K562 (cell line): Measurements from ENCODE around the gene TICAM1. TPM values are rescaled to one million over a fixed set of nuclear protein-coding genes. Genes with fewer than 3 reads are reported as not detected.
A peak's percentile ranks its signal among the peaks of the same experiment; 100 is the strongest.

ENCODE experiments used
- CREM ChIP-seq: IDR thresholded peaks from 2 replicates; pipeline ENCODE4 v1.6.1; 2014; ENCODE audit warnings: antibody characterized with exemption, low read depth
- GABPB1 ChIP-seq: sonication (generic); formaldehyde crosslinking; IDR thresholded peaks from 2 replicates; pipeline ENCODE4 v1.8.0; 2022; ENCODE audit warnings: mild to moderate bottlenecking, missing genetic modification reagents
- KLF13 ChIP-seq: fragments of 450-650 bp; IDR thresholded peaks from 2 replicates; pipeline ENCODE4 v1.6.1; 2016; ENCODE audit warnings: missing genetic modification characterization, low read depth, mild to moderate bottlenecking, missing compliant biosample characterization, moderate library complexity, borderline replicate concordance
- KLF6 ChIP-seq: fragments of 250-450 bp; sonication (Bioruptor Pico); IDR thresholded peaks from 2 replicates; pipeline ENCODE4 v1.4.0; 2020; ENCODE audit warnings: mild to moderate bottlenecking, moderate library complexity, borderline replicate concordance
- MLX ChIP-seq, 2 experiments: fragments of 450-650 bp in 1 of 2; sonication (generic) in 1 of 2; formaldehyde crosslinking; conservative IDR thresholded peaks; 2 replicates each; pipeline versions ENCODE4 v1.4.0 to v1.8.1; 2020 to 2022; ENCODE audit warnings: mild to moderate bottlenecking in 1 of 2, missing genetic modification reagents in 1 of 2
- NCOA2 ChIP-seq, 2 experiments: fragments of 450-650 bp; IDR thresholded peaks; 2 replicates each; pipeline ENCODE4 v1.6.1; 2018; ENCODE audit warnings: mild to moderate bottlenecking in 2 of 2, moderate library complexity in 1 of 2; ENCODE audit not compliant: partially characterized antibody in 2 of 2
- NFE2 ChIP-seq: IDR thresholded peaks from 2 replicates; pipeline ENCODE4 v1.6.1; 2014; ENCODE audit warnings: antibody characterized with exemption, low read depth
- NFYB ChIP-seq: IDR thresholded peaks from 2 replicates; pipeline ENCODE4 v1.6.1; 2011; ENCODE audit warnings: mild to moderate bottlenecking, moderate library complexity; ENCODE audit not compliant: insufficient read length; ENCODE audit errors: extremely low read depth
- NONO ChIP-seq, 2 experiments: fragments of 200-400 bp in 1 of 2; fragments of 450-650 bp in 1 of 2; formaldehyde crosslinking in 1 of 2; IDR thresholded peaks; 2 replicates each; pipeline ENCODE4 v1.6.1; 2017; ENCODE audit warnings: low read depth in 2 of 2, mild to moderate bottlenecking in 2 of 2, moderate library complexity in 2 of 2, low read length in 1 of 2
- PHTF2 ChIP-seq: fragments of 250-450 bp; sonication (Bioruptor Pico); IDR thresholded peaks from 2 replicates; pipeline ENCODE4 v1.5.0; 2021; ENCODE audit warnings: mild to moderate bottlenecking
- PTRF ChIP-seq: fragments of 450-650 bp; IDR thresholded peaks from 2 replicates; pipeline ENCODE4 v1.6.1; 2016; ENCODE audit warnings: mild to moderate bottlenecking, missing genetic modification characterization, missing compliant biosample characterization
- PURB ChIP-seq: sonication (generic); formaldehyde crosslinking; IDR thresholded peaks from 2 replicates; pipeline ENCODE4 v1.9.0; 2021; ENCODE audit warnings: low read depth, mild to moderate bottlenecking, missing genetic modification reagents
- SOX6 ChIP-seq: fragments of 450-650 bp; IDR thresholded peaks from 2 replicates; pipeline ENCODE4 v1.6.1; 2014; ENCODE audit warnings: mild to moderate bottlenecking
- VEZF1 ChIP-seq: fragments of 200-800 bp; sonication (Bioruptor generic); IDR thresholded peaks from 2 replicates; pipeline ENCODE4 v1.6.1; 2017; ENCODE audit warnings: missing genetic modification characterization, missing compliant biosample characterization
- ZFP36 ChIP-seq: fragments of 150-350 bp; IDR thresholded peaks from 2 replicates; pipeline ENCODE4 v1.6.1; 2018; ENCODE audit warnings: low read length, low read depth; ENCODE audit not compliant: partially characterized antibody
- ZNF217 ChIP-seq: sonication (generic); formaldehyde crosslinking; IDR thresholded peaks from 2 replicates; pipeline ENCODE4 v1.8.0; 2022; ENCODE audit warnings: mild to moderate bottlenecking, missing genetic modification reagents
- ZNF239 ChIP-seq: fragments of 250-450 bp; sonication (Bioruptor Pico); IDR thresholded peaks from 2 replicates; pipeline ENCODE4 v1.4.0; 2020; ENCODE audit warnings: mild to moderate bottlenecking
- ZNF76 ChIP-seq: fragments of 250-450 bp; sonication (Bioruptor Pico); IDR thresholded peaks from 2 replicates; pipeline ENCODE4 v1.4.0; 2020; ENCODE audit warnings: mild to moderate bottlenecking, moderate library complexity, borderline replicate concordance
- polyA plus RNA-seq, 8 experiments: library from polyadenylated mRNA; depleted of rRNA in 4 of 8; stranded (reverse) in 5 of 8; unstranded in 3 of 8; fragments of >200 nt; fragmentation: Nextera tagmentation in 2 of 8; fragmentation: Illumina TruSeq in 1 of 8; extraction: Ambion mirVana in 2 of 8; extraction: Trizol in 1 of 8; gene quantifications; 2 replicates each; pipeline versions ENCODE4 v1.2.1 to v1.2.3, GENCODE V29; 2011 to 2014; ENCODE audit warnings: inconsistent platforms in 1 of 8, missing spikeins in 1 of 8
- total RNA-seq, 7 experiments: library from RNA; depleted of rRNA in 6 of 7; stranded (reverse); fragments of >200 nt in 6 of 7; fragmentation: Illumina TruSeq in 2 of 7; extraction: Trizol in 2 of 7; gene quantifications; 2 replicates each; pipeline versions ENCODE4 v1.2.1 to v1.2.3, GENCODE V29; 2011 to 2021; ENCODE audit warnings: low replicate concordance in 1 of 7
- TF ChIP-seq, protein P1 (sequence below): sonication (generic); formaldehyde crosslinking; IDR thresholded peaks from 2 replicates; pipeline ENCODE4 v1.8.1; 2022; ENCODE audit warnings: missing genetic modification reagents
- TF ChIP-seq, protein P2 (sequence below): fragments of 450-650 bp; formaldehyde crosslinking; conservative IDR thresholded peaks from 2 replicates; pipeline ENCODE4 v1.4.0; 2022; ENCODE audit warnings: mild to moderate bottlenecking, missing genetic modification characterization
- TF ChIP-seq, protein P3 (sequence below): fragments of 250-450 bp; sonication (Bioruptor Pico); IDR thresholded peaks from 2 replicates; pipeline ENCODE4 v1.4.0; 2020

TICAM1 gene
- total and polyA plus RNA-seq, 9 of the 15 experiments (the other 6 are each of a cell fraction or from before 2014, with no cell fraction given) = 0.07 to 11.6 (median 1.5) TPM

DNA sequence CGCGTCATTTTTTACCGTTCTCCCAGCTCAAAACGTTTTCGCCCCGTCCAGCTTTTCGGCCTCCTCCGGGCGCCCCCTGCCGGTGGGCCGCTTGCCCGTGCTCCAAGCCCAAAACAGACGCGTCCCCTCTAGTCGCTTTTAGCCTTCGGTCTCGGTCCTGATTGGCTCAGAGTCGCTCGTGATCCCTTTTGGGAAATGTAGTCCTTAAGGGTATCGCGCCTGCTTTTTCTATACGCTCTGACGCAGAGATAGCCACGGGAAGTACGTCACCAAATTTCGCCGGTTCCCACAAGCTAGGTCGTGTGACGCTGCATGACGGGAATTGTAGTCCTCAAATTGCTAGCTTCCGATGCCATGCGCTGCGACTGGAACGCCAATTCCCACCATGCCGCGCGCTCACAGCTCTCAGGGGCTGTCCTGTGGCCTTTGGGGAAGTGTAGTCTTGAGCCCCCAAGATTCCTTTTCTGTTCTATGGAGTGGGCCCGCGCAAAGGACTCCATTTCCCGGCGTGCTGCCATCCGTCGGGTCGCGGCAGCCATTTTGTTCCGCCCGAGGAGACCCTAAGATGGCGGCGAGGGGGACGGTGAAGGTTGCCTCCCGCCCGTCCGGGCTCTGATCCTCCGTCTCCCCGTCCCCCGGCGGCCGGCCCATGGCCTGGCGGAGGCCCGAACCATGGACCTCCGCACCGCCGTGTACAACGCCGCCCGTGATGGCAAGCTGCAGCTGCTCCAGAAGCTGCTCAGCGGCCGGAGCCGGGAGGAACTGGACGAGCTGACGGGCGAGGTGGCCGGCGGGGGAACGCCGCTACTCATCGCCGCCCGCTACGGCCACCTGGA, 40.1 kb downstream of the TICAM1 start, which contains the start of gene FEM1A (continued):
- TF ChIP-seq, protein P1, sequence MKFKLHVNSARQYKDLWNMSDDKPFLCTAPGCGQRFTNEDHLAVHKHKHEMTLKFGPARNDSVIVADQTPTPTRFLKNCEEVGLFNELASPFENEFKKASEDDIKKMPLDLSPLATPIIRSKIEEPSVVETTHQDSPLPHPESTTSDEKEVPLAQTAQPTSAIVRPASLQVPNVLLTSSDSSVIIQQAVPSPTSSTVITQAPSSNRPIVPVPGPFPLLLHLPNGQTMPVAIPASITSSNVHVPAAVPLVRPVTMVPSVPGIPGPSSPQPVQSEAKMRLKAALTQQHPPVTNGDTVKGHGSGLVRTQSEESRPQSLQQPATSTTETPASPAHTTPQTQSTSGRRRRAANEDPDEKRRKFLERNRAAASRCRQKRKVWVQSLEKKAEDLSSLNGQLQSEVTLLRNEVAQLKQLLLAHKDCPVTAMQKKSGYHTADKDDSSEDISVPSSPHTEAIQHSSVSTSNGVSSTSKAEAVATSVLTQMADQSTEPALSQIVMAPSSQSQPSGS (CRISPR knock-in tag) = no peak
- peak; percentile 18; the same call in 1 of the 2 replicates for TF ChIP-seq SOX6
- TF ChIP-seq, protein P2, sequence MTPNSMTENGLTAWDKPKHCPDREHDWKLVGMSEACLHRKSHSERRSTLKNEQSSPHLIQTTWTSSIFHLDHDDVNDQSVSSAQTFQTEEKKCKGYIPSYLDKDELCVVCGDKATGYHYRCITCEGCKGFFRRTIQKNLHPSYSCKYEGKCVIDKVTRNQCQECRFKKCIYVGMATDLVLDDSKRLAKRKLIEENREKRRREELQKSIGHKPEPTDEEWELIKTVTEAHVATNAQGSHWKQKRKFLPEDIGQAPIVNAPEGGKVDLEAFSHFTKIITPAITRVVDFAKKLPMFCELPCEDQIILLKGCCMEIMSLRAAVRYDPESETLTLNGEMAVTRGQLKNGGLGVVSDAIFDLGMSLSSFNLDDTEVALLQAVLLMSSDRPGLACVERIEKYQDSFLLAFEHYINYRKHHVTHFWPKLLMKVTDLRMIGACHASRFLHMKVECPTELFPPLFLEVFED = peak; percentile 88
- TF ChIP-seq KLF6 = peak; percentile 95; the same call in 1 of the 2 replicates
- peak; percentile 76 for TF ChIP-seq NFYB
- peak; percentile 82 for TF ChIP-seq ZNF239 (CRISPR knock-in tag)
- peak; percentile 87 for TF ChIP-seq VEZF1
- TF ChIP-seq NFE2 = peak; percentile 41
- 0 out of 4 replicates have a peak, but pooled peaks of 1 of the 2 experiments have one; percentile 71 for TF ChIP-seq MLX (CRISPR knock-in tag; conservative IDR thresholded peaks at IDR 0.05)
- TF ChIP-seq CREM = peak; percentile 99
- peak; percentile 68; the same call in 1 of the 2 replicates for TF ChIP-seq KLF13 (tag)
- TF ChIP-seq ZFP36 = peak; percentile 42
- peak; percentile 92; the same call in 1 of the 2 replicates for TF ChIP-seq ZNF76 (CRISPR knock-in tag)
- TF ChIP-seq PTRF = peak; percentile 78; the same call in 1 of the 2 replicates
- TF ChIP-seq PURB (CRISPR knock-in tag) = no peak
- TF ChIP-seq ZNF217 (CRISPR knock-in tag) = no peak
- TF ChIP-seq GABPB1 (CRISPR knock-in tag) = peak; percentile 99
- TF ChIP-seq, protein P3, sequence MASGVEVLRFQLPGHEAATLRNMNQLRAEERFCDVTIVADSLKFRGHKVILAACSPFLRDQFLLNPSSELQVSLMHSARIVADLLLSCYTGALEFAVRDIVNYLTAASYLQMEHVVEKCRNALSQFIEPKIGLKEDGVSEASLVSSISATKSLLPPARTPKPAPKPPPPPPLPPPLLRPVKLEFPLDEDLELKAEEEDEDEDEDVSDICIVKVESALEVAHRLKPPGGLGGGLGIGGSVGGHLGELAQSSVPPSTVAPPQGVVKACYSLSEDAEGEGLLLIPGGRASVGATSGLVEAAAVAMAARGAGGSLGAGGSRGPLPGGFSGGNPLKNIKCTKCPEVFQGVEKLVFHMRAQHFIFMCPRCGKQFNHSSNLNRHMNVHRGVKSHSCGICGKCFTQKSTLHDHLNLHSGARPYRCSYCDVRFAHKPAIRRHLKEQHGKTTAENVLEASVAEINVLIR (CRISPR knock-in tag) = peak; percentile 98
- 0 out of 4 replicates have a peak, but pooled peaks of 1 of the 2 experiments have one; percentile 11 for TF ChIP-seq NONO (IDR thresholded peaks at IDR 0.05; ENCODE audit: low read depth in 2 of 2, low read length in 1 of 2)
- 0 out of 2 replicates have a peak, but pooled peaks have one; percentile 63 for TF ChIP-seq PHTF2 (CRISPR knock-in tag)
- no peak for TF ChIP-seq NCOA2 (IDR thresholded peaks at IDR 0.05; ENCODE audit: partially characterized antibody in 2 of 2)
